ENCODE data around the gene GGA2. TPM values are rescaled to one million over a fixed set of nuclear protein-coding genes. Genes with fewer than 3 reads are reported as not detected.
"Not testable (repeated sequence)": the region's sequence is repeated elsewhere in the genome, so short reads cannot be mapped to it uniquely, and the experiment has no call there.

The GGA2 gene
- total and polyA plus RNA-seq, 3 donors from 2014 or later = 47.2 to 71.9 (median 60.6) TPM

- Histone ChIP-seq H3K27me3 (no peaks in the 10 kb centered on the region), H3K4me1 (peaks cover 17% of the 10 kb centered on the region), H3K36me3 (ENCODE audit: low read depth, missing control alignments) (no peaks in the 10 kb centered on the region), H3K27ac (no peak overlapping the region), H3K4me3 (no peak overlapping the region), H3K9me3 (no peaks in the 10 kb centered on the region)
- DNase-seq = no peak
- WGBS, 2 donors = 87% methylated on average over 7 of the region's 7 CpGs
- intact Hi-C loops (cut with DNase I; ENCODE audit: low total_unique reads) = no loop called here
- TF ChIP-seq POLR2A (IDR thresholded peaks at IDR 0.05) (no peak), CTCF (IDR thresholded peaks at IDR 0.05) (no peak)
Measured at GRCh38 chr16:23511731-23512130, 1.4 kb upstream of the GGA2 start.

- Histone ChIP-seq H3K4me1 (peaks cover 17% of the 10 kb centered on the region), H3K27ac (peak overlapping the region in 1 of 2 donors; percentile 87), H3K4me3 (peak overlapping the region; percentile 71 to 97)
- DNase-seq; H3K9me3 ChIP-seq; H3K27me3 ChIP-seq; H3K36me3 ChIP-seq (ENCODE audit: low read depth, missing control alignments); intact Hi-C loops (cut with DNase I; ENCODE audit: low total_unique reads): not testable (repeated sequence)
- 56 to 68% methylated on average over 8 to 10 of the region's 10 CpGs for WGBS, 2 donors
Measured at GRCh38 chr16:23510915-23511270, 599 bp upstream of the GGA2 start.

GRCh38 chr16:23509782-23510163, 521 bp downstream of the GGA2 start:
- Histone ChIP-seq H3K36me3 (ENCODE audit: low read depth, missing control alignments) (no peaks in the 10 kb centered on the region), H3K4me3 (peak overlapping the region; percentile 71 to 97), H3K27ac (peak overlapping the region; percentile 31 to 87), H3K9me3 (no peaks in the 10 kb centered on the region), H3K27me3 (no peaks in the 10 kb centered on the region), H3K4me1 (peaks cover 19% of the 10 kb centered on the region)
- DNase-seq = peak; percentile 50
- intact Hi-C loops (cut with DNase I; ENCODE audit: low total_unique reads) = no loop called here
- 0 to 1% methylated on average over 8 to 15 of the region's 17 CpGs for WGBS, 2 donors
- TF ChIP-seq POLR2A (IDR thresholded peaks at IDR 0.05) (no peak), CTCF (IDR thresholded peaks at IDR 0.05) (no peak)

- H3K36me3 ChIP-seq (ENCODE audit: low read depth, missing control alignments) = no peaks in the 10 kb centered on the region
- no peak for DNase-seq
- intact Hi-C loops (cut with DNase I; ENCODE audit: low total_unique reads) = no loop called here
- peaks cover 19% of the 10 kb centered on the region for H3K4me1 ChIP-seq
- H3K4me3 ChIP-seq = peak overlapping the region; percentile 71 to 97
- H3K9me3 ChIP-seq = no peaks in the 10 kb centered on the region
- no peak for TF ChIP-seq CTCF (IDR thresholded peaks at IDR 0.05)
- TF ChIP-seq POLR2A (IDR thresholded peaks at IDR 0.05) = no peak
- peak overlapping the region in 1 of 2 donors; percentile 87 for H3K27ac ChIP-seq
- no peaks in the 10 kb centered on the region for H3K27me3 ChIP-seq
- WGBS, 2 donors = 3% methylated on average over 5 of the region's 5 CpGs
Measured at GRCh38 chr16:23509441-23509754, 896 bp downstream of the GGA2 start.

- no peak for TF ChIP-seq POLR2A (IDR thresholded peaks at IDR 0.05)
- TF ChIP-seq CTCF (IDR thresholded peaks at IDR 0.05) = no peak
Measured at GRCh38 chr16:23508589-23509440, 1.5 kb downstream of the GGA2 start.

More at GRCh38 chr16:23508589-23509440, 1.5 kb downstream of the GGA2 start:
- intact Hi-C loops (cut with DNase I; ENCODE audit: low total_unique reads) = no loop called here
- peak; percentile 20 for DNase-seq
- Histone ChIP-seq H3K4me1 (peaks cover 19% of the 10 kb centered on the region), H3K9me3 (no peaks in the 10 kb centered on the region), H3K27ac (no peak overlapping the region), H3K36me3 (ENCODE audit: low read depth, missing control alignments) (no peaks in the 10 kb centered on the region), H3K27me3 (no peaks in the 10 kb centered on the region), H3K4me3 (peak overlapping the region; percentile 71 to 97)
- WGBS, 2 donors = 10% methylated on average over 28 of the region's 28 CpGs
